Trophoblast cell (in vitro differentiated cells and primary cell): Measurements from ENCODE around the gene PRMT9.

Source experiments
- DNase-seq, 2 donors: peaks; one replicate each; pipeline ENCODE4 v3.0.0-alpha.2; 2016
- H2AFZ ChIP-seq: 2 replicates; pipeline ENCODE4 v1.6.1; 2013; ENCODE audit warnings: low read length, moderate library complexity, mild to moderate bottlenecking; ENCODE audit not compliant: insufficient read depth, poor library complexity
- H2AK5ac ChIP-seq: 2 replicates; pipeline ENCODE4 v1.6.1; 2013; ENCODE audit warnings: mild to moderate bottlenecking, low read length
- H2BK120ac ChIP-seq: 2 replicates; pipeline ENCODE4 v1.6.1; 2013; ENCODE audit warnings: low read length, mild to moderate bottlenecking, moderate library complexity; ENCODE audit not compliant: insufficient read depth, poor library complexity
- H2BK12ac ChIP-seq: 2 replicates; pipeline ENCODE4 v1.6.1; 2013; ENCODE audit warnings: mild to moderate bottlenecking, low read length, moderate library complexity
- H2BK5ac ChIP-seq: 2 replicates; pipeline ENCODE4 v1.6.1; 2013; ENCODE audit warnings: low read length, low read depth, moderate library complexity, mild to moderate bottlenecking; ENCODE audit not compliant: poor library complexity
- H3K14ac ChIP-seq: 2 replicates; pipeline ENCODE4 v1.6.1; 2013; ENCODE audit warnings: mild to moderate bottlenecking, low read length
- H3K18ac ChIP-seq: 2 replicates; pipeline ENCODE4 v1.6.1; 2013; ENCODE audit warnings: mild to moderate bottlenecking, low read length
- H3K23ac ChIP-seq: 2 replicates; pipeline ENCODE4 v1.6.1; 2013; ENCODE audit warnings: low read length
- H3K27ac ChIP-seq: 2 replicates; pipeline ENCODE4 v1.5.1; 2013; ENCODE audit warnings: low read depth, mild to moderate bottlenecking, inconsistent platforms, low read length, moderate library complexity
- H3K27me3 ChIP-seq: 2 replicates; pipeline ENCODE4 v1.6.1; 2013; ENCODE audit warnings: inconsistent platforms, mild to moderate bottlenecking, low read length, moderate library complexity; ENCODE audit not compliant: insufficient read depth
- H3K36me3 ChIP-seq, 2 experiments: 1 replicate in 1 of 2; 2 replicates in 1 of 2; pipeline ENCODE4 v1.6.1; 2013; ENCODE audit warnings: low read length in 2 of 2, mild to moderate bottlenecking in 2 of 2, moderate library complexity in 1 of 2; ENCODE audit not compliant: insufficient read depth in 2 of 2, control insufficient read depth in 1 of 2
- H3K4ac ChIP-seq: 2 replicates; pipeline ENCODE4 v1.6.1; 2013; ENCODE audit warnings: low read depth, mild to moderate bottlenecking, low read length, moderate library complexity
- H3K4me1 ChIP-seq, 2 experiments: 1 replicate in 1 of 2; 2 replicates in 1 of 2; pipeline ENCODE4 v1.6.1; 2013; ENCODE audit warnings: low read length in 2 of 2, mild to moderate bottlenecking in 2 of 2, moderate library complexity in 1 of 2; ENCODE audit not compliant: insufficient read depth in 2 of 2, control insufficient read depth in 1 of 2
- H3K4me2 ChIP-seq: 2 replicates; pipeline ENCODE4 v1.6.1; 2013; ENCODE audit warnings: inconsistent platforms, mild to moderate bottlenecking, low read length, moderate library complexity
- H3K4me3 ChIP-seq: 2 replicates; pipeline ENCODE4 v1.5.1; 2013; ENCODE audit warnings: mild to moderate bottlenecking, low read depth, low read length, inconsistent platforms
- H3K79me1 ChIP-seq: one replicate; pipeline ENCODE4 v1.6.1; 2013; ENCODE audit warnings: low read length
- H3K79me2 ChIP-seq: 2 replicates; pipeline ENCODE4 v1.6.1; 2013; ENCODE audit warnings: low read length, mild to moderate bottlenecking; ENCODE audit not compliant: control insufficient read depth, insufficient read depth, poor library complexity
- H3K9ac ChIP-seq: 2 replicates; pipeline ENCODE4 v1.6.1; 2013; ENCODE audit warnings: mild to moderate bottlenecking, low read length
- H3K9me3 ChIP-seq: 2 replicates; pipeline ENCODE4 v1.6.1; 2013; ENCODE audit warnings: low read depth, mild to moderate bottlenecking, control low read depth, inconsistent platforms, low read length; ENCODE audit not compliant: insufficient read depth
- H4K12ac ChIP-seq: 2 replicates; pipeline ENCODE4 v1.6.1; 2013; ENCODE audit warnings: low read depth, mild to moderate bottlenecking, low read length, moderate library complexity
- H4K8ac ChIP-seq: 2 replicates; pipeline ENCODE4 v1.6.1; 2013; ENCODE audit warnings: low read depth, mild to moderate bottlenecking, low read length, moderate library complexity
- H4K91ac ChIP-seq: one replicate; pipeline ENCODE4 v1.6.1; 2013; ENCODE audit warnings: low read depth, mild to moderate bottlenecking, low read length, moderate library complexity
- WGBS: extraction: QIAGEN DNeasy Blood & Tissue Kit; methylation state at CpG from one replicate; pipeline ENCODE4 v1.1.7; 2013; ENCODE audit warnings: missing lambda C conversion rate; ENCODE audit not compliant: insufficient read length, insufficient coverage; ENCODE audit errors: extremely low coverage; 5-methylcytosine and 5-hydroxymethylcytosine counted together

Gene PRMT9

GRCh38 chr4:147633113-147633512, 50.9 kb downstream of the PRMT9 start:
- H3K9ac ChIP-seq: no peak overlapping the region
- peak overlapping the region; percentile 40 for H2BK5ac ChIP-seq
- no peaks in the 10 kb centered on the region for H3K79me2 ChIP-seq
- no peak overlapping the region for H4K12ac ChIP-seq
- H3K4me3 ChIP-seq: no peak overlapping the region
- DNase-seq: no peak
- H3K9me3 ChIP-seq: no peaks in the 10 kb centered on the region
- H3K27me3 ChIP-seq: no peaks in the 10 kb centered on the region
- H2BK120ac ChIP-seq: no peak overlapping the region
- H3K18ac ChIP-seq: no peak overlapping the region
- H3K23ac ChIP-seq: no peak overlapping the region
- no CpG with 5 or more reads among the region's 3 CpGs for WGBS
- H3K4ac ChIP-seq: no peak overlapping the region
- H2AK5ac ChIP-seq: no peak overlapping the region
- H3K4me2 ChIP-seq: no peak overlapping the region
- no peaks in the 10 kb centered on the region for H3K4me1 ChIP-seq
- H3K79me1 ChIP-seq: no peaks in the 10 kb centered on the region
- no peak overlapping the region for H4K8ac ChIP-seq
- no peak overlapping the region for H4K91ac ChIP-seq
- no peak overlapping the region for H2BK12ac ChIP-seq
- peaks cover 7 to 12% of the 10 kb centered on the region in 2 experiments for H3K36me3 ChIP-seq
- H3K27ac ChIP-seq: no peak overlapping the region
- no peak overlapping the region for H2AFZ ChIP-seq
- H3K14ac ChIP-seq: no peak overlapping the region

GRCh38 chr4:147629783-147630730, 53.9 kb downstream of the PRMT9 start:
- H3K4me3 ChIP-seq: no peak overlapping the region
- no peak overlapping the region for H3K23ac ChIP-seq
- no peaks in the 10 kb centered on the region for H3K4me1 ChIP-seq
- H3K9ac ChIP-seq: no peak overlapping the region
- H4K8ac ChIP-seq: no peak overlapping the region
- H4K91ac ChIP-seq: no peak overlapping the region
- no peaks in the 10 kb centered on the region for H3K79me2 ChIP-seq
- H3K27ac ChIP-seq: no peak overlapping the region
- no peak overlapping the region for H3K4ac ChIP-seq
- no peak overlapping the region for H4K12ac ChIP-seq
- H2AK5ac ChIP-seq: no peak overlapping the region
- H3K36me3 ChIP-seq: peaks cover 12 to 23% of the 10 kb centered on the region in 2 experiments
- no peaks in the 10 kb centered on the region for H3K79me1 ChIP-seq
- H3K14ac ChIP-seq: no peak overlapping the region
- H2BK5ac ChIP-seq: no peak overlapping the region
- no peak for DNase-seq
- H3K4me2 ChIP-seq: no peak overlapping the region
- no CpG with 5 or more reads among the region's 1 CpG for WGBS
- no peak overlapping the region for H2BK120ac ChIP-seq
- no peaks in the 10 kb centered on the region for H3K9me3 ChIP-seq
- no peak overlapping the region for H2AFZ ChIP-seq
- H3K18ac ChIP-seq: no peak overlapping the region
- H2BK12ac ChIP-seq: no peak overlapping the region
- H3K27me3 ChIP-seq: no peaks in the 10 kb centered on the region

GRCh38 chr4:147628415-147628814, 55.5 kb downstream of the PRMT9 start:
- H3K9me3 ChIP-seq: no peaks in the 10 kb centered on the region
- no peak overlapping the region for H2BK5ac ChIP-seq
- H4K91ac ChIP-seq: no peak overlapping the region
- no peak overlapping the region for H3K18ac ChIP-seq
- no peak overlapping the region for H3K27ac ChIP-seq
- H2AK5ac ChIP-seq: no peak overlapping the region
- no peak overlapping the region for H3K14ac ChIP-seq
- H3K4me1 ChIP-seq: no peaks in the 10 kb centered on the region
- H3K23ac ChIP-seq: no peak overlapping the region
- H3K9ac ChIP-seq: no peak overlapping the region
- H3K79me1 ChIP-seq: no peaks in the 10 kb centered on the region
- no CpG with 5 or more reads among the region's 3 CpGs for WGBS
- H4K12ac ChIP-seq: no peak overlapping the region
- no peak overlapping the region for H3K4ac ChIP-seq
- no peak overlapping the region for H2BK120ac ChIP-seq
- no peak overlapping the region for H3K4me2 ChIP-seq
- H2AFZ ChIP-seq: no peak overlapping the region
- no peaks in the 10 kb centered on the region for H3K27me3 ChIP-seq
- no peak for DNase-seq
- peaks cover 10 to 18% of the 10 kb centered on the region in 2 experiments for H3K36me3 ChIP-seq
- no peak overlapping the region for H2BK12ac ChIP-seq
- no peaks in the 10 kb centered on the region for H3K79me2 ChIP-seq
- no peak overlapping the region for H4K8ac ChIP-seq
- H3K4me3 ChIP-seq: no peak overlapping the region

GRCh38 chr4:147626903-147627302, 57.1 kb downstream of the PRMT9 start:
- H3K23ac ChIP-seq: no peak overlapping the region
- no CpG with 5 or more reads among the region's 4 CpGs for WGBS
- H3K79me2 ChIP-seq: no peaks in the 10 kb centered on the region
- no peaks in the 10 kb centered on the region for H3K4me1 ChIP-seq
- no peak overlapping the region for H2BK12ac ChIP-seq
- no peak overlapping the region for H4K91ac ChIP-seq
- H3K27ac ChIP-seq: no peak overlapping the region
- H3K18ac ChIP-seq: no peak overlapping the region
- DNase-seq: no peak
- no peak overlapping the region for H2BK120ac ChIP-seq
- H4K8ac ChIP-seq: no peak overlapping the region
- peaks cover 9 to 15% of the 10 kb centered on the region in 2 experiments for H3K36me3 ChIP-seq
- H3K9me3 ChIP-seq: no peaks in the 10 kb centered on the region
- H3K4me3 ChIP-seq: no peak overlapping the region
- H4K12ac ChIP-seq: no peak overlapping the region
- H2BK5ac ChIP-seq: no peak overlapping the region
- H3K14ac ChIP-seq: no peak overlapping the region
- H3K79me1 ChIP-seq: no peaks in the 10 kb centered on the region
- H2AK5ac ChIP-seq: no peak overlapping the region
- no peak overlapping the region for H3K9ac ChIP-seq
- no peak overlapping the region for H3K4ac ChIP-seq
- no peak overlapping the region for H3K4me2 ChIP-seq
- H3K27me3 ChIP-seq: no peaks in the 10 kb centered on the region
- H2AFZ ChIP-seq: no peak overlapping the region
